ENCODE data around the gene USP3.
"Not testable (repeated sequence)": the region's sequence is repeated elsewhere in the genome, so short reads cannot be mapped to it uniquely, and the experiment has no call there.

The USP3 gene

GRCh38 chr15:63478243-63478642 is 26.1 kb upstream of the USP3 start:
- DNase-seq (ENCODE audit: low spot score), result no peak

DNA sequence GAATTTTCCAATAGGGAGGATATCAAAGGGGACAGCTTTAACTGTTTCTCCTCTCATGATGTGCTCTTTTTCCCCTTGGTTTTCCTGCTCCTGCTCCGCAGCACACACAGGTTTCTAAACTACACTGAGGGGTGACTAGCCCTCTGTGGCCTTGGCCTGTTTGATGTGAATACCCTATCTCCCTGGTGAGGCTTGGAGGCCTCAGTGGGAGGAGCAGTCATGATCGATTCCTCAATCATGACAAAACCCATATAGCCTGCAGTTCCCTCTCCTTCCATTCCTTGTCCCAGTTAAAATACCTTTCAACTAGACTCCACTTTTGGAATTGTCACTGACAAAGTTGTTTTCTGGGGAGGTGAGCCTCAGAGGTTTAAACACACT is 24.0 kb upstream of the USP3 start:
- no peak for DNase-seq (ENCODE audit: low spot score)

DNA sequence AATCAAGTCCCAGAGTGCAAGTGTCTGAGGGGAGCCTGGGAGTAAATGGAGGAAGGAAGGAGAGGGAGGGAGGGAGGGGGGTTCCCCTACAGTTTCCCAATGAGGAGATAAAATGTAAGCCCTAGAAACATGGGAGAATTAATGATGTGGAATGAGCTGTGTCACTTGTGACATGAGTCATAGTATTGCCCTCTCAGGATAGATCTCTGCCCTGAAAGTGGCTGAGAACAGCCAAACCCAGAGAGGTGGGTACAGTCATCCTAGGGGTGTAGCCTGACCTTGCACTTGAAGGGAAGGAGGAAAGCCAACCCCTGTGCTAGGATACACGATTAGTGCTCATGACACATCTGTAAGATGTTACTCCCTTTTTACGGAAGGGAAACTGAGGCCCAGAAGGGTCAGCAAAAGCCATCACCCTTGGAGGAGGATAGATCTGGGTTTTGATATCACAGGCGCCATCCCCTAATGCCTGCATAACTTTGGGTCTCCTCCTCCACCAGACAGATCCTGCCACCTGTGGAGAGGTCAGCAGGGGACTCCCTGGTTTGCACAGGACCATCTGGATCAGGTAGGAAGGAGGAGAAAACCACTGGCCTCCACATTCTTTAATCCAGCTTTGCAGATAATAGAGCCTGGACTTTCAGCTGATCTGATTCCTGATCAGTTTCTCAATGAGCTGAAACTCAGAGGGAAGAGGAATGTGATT is 23.1 kb upstream of the USP3 start:
- DNase-seq (ENCODE audit: low spot score), result no peak

DNA sequence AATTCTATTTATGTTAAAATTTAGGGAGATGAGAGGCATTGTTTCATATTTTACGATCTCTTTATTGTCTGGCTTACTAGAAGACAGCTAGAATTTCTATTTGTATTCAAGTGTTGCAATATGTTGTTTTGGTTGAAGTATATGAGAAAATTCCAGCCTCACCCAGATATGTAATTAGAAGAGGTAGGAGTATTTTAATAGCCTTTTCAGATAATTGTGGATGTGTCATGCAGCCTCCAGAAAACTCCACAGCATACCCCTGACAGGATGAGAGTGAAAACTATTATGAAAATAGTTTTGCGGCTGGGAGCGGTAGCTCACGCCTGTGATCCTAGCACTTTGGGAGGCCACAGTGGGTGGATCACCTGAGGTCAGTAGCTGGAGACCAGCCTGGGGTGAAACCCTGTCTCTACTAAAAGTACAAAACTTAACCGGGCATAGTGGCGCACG is 21.5 kb upstream of the USP3 start:
- no peak for DNase-seq (ENCODE audit: low spot score)

DNA sequence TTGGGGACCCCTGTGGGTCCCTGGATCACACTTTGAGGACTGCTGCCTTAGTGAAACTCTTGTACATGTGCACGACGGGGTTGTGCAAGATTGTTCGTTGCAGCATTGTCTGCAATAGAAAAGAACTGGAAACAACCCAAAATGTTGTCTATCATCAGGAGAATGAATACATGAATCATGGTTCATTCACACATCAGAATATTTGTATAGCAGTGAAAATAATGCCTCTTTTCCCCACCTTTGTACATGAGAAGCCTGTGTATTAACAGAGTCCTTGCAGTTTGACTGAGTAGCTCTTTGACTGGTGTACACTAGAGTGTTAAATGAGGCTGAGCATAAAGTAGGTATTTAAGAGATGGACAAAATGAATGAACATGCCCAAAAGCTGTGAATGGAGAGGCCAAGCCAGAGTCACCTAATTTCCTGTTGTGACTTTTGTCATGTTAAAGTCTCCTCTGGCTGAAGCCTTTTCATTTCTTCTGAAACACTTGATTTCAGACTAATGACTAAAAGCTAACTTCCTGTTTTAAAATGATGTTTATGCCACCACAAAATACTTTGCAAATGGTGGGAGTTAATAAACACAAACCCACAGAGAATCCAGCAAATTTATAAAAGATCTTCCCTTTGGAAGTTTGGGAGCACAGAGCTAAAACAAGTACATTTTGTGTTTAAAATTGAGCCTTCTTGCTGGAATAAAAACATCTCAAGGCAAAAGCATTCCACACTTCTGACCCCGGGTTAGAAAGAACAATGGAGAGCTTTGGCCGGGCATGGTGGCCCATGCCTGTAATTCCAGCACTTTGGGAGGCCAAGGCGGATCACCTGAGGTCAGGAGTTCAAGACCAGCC is 20.6 kb upstream of the USP3 start:
- no peak for DNase-seq (ENCODE audit: low spot score)

DNA sequence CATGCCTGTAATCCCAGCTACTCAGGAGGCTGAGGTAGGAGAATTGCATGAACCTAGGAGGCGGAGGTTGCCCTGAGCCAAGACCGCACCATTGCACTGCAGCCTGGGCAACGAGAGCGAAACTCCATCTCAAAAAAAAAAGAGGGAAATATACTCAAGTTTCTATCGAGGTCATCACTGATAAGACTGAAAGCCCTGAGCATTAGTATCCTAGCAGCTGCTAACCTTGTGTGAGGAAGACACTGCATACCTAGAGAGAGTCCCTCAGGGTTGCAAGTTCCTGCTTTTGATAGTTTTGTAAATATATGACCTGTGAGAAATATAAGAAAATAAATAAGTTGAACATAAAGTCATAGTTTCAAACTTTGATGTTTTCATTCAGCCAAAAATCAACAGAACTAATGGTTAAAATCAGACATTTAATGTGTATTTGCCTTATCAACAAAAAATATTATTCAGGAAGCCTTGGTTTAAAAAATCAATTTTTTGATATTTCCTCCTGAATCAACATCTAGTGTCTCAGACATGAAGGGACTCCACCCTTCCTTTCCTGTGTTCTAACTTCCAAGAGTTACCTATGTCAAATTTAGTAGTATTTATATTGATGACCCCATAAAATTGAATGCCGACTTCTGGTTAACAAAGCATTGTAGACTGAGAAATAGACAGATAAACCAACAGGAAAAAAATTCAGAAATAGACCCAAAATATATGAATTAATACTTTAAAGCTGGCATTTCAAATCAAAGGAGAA is 19.8 kb upstream of the USP3 start:
- DNase-seq (ENCODE audit: low spot score), result no peak

- peak; percentile 84 for DNase-seq (ENCODE audit: low spot score)
These were observed 17.2 kb upstream of the USP3 start for GRCh38 chr15:63487076-63487757.

DNA sequence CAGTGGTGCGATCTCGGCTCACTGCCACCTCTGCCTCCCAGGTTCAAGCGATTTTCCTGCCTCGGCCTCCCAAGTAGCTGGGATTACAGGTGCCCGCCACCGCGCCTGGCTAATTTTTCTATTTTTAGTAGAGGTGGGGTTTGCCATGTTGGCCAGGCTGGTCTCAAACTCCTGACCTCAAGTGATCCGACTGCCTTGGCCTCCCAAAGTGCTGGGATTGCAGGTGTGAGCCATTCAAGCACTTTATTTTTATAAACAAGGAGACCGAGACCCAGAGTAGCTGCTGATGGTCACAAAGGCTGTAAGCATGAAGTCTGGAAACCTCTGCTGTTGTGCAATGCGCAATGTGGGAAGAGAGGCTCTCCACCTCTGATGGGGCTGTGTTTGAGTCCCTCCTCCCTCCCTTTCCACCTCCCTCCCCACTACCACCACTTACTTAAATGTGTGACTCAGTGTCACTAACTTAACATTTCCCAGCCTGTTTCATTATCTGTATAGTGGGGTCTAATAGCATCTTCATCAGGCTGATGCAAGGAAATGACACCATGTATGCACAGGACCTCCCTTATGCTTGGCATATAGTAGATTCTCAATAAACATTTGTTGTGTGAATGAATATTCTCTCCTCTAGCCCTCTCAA is 16.5 kb upstream of the USP3 start:
- not testable (repeated sequence) for DNase-seq (ENCODE audit: low spot score)

DNA sequence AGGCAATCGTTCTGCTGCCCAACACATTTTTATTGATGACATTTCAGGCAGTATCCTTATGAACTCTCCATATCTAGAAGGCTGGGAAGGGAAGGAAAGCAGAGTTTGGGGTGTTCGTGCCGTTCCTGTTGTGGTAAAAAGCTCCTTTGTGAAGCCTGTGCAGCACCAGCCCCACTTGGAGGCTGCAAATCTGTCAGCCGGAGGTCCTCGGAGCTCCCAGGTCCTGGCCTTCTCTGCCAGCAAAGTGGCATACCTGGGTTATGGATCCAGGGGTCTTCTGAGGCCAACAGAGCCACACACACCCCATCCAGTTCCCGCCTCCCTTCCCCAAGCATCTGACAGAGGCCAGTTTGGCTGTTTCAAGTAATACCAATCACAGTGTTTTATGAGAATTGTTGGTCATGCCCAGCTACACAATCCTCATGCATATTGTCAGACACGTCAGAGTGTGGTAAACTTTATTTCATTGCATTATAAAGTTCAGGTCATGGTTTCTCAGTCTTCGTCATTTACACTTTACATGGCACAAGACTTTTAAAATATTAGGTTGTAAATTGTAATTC is 15.9 kb upstream of the USP3 start:
- no peak for DNase-seq (ENCODE audit: low spot score)

DNA sequence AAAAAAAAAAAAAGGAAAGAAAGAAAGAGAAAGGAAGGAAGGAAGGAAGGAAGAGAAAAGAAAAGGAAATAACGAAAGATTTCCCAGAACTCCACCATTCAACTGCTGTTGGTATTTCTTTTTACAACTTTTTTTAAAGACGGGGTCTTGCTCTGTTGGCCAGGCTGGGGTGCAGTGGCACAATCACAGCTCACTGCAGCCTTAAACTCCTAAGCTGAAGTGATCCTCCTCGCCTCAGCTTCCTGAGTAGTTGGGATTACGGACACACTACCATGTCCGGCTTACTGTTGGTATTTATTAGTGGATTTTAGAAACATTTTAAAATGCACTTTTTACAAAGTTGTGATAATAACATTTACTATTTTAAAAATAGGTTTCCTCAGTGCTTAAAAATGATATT is 15.0 kb upstream of the USP3 start:
- no peak for DNase-seq (ENCODE audit: low spot score)

DNA sequence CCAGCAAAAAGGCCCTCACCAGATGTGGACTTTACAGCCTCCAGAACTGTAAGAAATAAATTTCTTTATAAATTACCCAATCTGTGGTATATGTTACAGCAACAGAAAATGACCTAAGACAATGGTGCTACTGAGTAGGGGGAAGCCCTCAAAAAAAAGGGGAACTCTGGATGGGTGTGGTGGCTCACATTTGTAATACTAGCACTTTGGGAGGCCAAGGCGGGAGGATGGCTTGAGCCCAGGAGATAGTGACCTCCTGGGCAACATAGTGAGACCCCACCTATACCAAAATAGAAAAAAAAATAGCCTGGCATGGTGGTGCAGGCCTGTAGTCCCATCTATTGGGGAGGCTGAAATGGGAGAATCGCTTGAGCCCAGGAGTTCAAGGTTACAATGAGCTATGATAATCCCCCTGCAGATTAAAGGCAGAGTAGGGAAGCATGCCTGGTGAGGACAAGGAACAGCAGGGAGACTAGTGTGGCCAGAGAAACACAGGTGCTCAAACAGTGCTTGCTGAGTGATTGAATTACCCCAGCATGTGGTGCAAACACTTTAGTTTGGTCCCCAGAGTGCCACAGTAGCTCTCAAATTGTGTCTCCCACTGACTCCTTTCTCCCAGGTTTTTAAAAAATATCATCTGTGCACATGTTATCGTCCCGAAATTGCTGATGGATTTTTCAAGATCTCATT is 13.9 kb upstream of the USP3 start:
- DNase-seq (ENCODE audit: low spot score), result no peak

DNA sequence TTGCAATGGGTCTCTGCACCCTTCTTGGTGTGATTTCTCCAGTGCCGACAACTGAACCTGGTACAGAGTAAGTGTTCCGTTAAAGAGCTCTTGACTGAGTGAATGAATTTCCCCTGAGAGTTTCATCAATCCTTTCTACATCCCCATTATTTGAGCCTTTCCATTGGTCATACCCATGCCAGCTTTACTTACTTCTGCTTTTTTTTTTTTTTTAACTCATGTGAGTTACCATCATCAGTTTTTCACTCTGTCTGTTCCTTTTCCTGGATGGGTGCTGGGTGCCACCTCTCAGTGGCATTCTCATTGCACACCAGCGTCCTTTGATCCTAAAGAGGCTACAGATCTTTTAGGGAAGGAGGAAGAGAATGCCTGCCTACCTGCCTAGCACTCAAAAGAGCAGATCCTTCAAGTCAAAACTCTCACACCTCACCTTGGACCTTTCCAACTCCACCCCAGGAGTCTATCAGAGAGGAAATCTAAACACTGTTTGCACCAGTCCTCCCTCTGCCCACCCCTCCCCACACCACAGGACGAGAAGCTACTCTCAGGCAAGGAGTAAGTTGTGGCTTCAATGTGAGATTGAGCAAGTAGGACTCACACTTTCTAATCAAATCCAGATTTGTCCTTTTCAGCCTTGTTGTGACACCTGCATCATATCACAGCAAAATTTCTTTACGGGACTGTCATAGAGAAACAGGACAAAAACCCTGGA is 13.1 kb upstream of the USP3 start:
- no peak for DNase-seq (ENCODE audit: low spot score)

- no peak for DNase-seq (ENCODE audit: low spot score)
These were observed 12.4 kb upstream of the USP3 start for GRCh38 chr15:63491979-63492378.

DNA sequence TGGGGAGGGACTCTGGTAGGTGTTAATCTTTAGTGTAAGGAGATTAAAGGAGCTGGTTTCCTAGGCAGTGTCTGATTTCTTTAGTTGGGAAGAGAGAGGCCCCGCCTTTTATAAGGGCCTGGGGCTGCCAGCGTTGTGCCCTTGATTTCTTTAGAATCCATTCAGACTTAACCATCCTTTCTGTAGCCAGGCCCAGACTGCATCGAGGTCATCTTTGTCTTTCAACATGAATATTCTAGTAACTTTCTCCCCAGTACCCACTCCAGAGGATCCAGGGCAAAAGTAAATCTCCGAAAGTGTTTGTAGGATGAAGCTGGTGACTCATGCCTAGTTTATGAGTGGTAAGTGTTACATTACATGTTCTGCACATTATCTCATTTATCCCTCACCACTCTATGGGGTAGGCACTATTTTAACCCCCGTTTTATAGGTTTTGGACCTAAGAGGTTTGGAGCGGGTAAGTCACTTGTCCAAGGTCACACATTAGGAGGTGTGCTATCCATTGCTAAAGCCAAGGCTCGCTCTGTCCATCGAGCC is 11.8 kb upstream of the USP3 start:
- DNase-seq (ENCODE audit: low spot score), result no peak

- DNase-seq (ENCODE audit: low spot score), result no peak
These were observed 11.0 kb upstream of the USP3 start for GRCh38 chr15:63493436-63493835.

- no peak for DNase-seq (ENCODE audit: low spot score)
These were observed 10.0 kb upstream of the USP3 start for GRCh38 chr15:63494408-63494807.

GRCh38 chr15:63495343-63495742 is 9.1 kb upstream of the USP3 start:
- DNase-seq (ENCODE audit: low spot score), result no peak

DNA sequence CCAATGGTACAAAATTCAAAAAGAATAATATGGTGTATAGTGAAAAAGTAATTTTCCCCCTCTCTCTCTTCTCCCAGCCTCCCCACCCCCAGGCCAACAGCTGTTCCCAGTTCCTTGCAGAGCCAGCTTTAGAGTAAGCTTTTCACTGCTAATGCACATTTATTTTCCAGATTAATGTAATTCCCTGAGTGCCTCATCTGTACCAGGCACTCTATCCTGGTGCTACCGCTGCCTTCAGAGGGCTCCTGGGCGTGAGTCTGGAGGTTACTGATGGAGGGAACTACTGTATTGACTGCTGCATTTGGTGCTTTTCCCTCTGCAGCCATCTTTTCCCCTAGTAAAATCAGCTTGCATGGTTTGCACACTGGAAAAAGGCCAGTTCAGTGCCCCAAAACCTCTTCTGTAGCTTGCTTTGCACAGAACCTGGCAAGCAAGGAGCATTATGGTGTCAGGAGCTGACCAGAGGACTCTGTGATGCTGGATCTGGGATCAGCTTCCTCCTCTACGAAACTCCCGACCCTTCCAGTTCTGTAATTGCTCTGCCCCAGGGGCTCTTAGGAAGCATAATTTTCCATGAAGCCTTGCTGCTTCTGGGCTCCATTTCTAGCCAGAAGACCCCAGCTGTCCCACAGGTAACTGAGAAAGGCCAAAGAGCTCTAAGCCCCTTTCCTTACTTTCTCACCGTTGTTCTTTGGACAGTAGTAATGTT is 8.5 kb upstream of the USP3 start:
- no peak for DNase-seq (ENCODE audit: low spot score)
